Karpas-422 (cell line): ENCODE data around the gene MSI1. TPM values are rescaled to one million over a fixed set of nuclear protein-coding genes. Genes with fewer than 3 reads are reported as not detected.

Experiments
- DNase-seq: peaks from one replicate; pipeline ENCODE4 v3.0.0-alpha.2; 2015
- H2AFZ ChIP-seq: fragments of 200-600 bp; sonication (generic); 2 replicates; pipeline ENCODE4 v1.6.1; 2014; ENCODE audit warnings: antibody characterized with exemption, low read length, mixed read lengths
- H3K27ac ChIP-seq: fragments of 200-600 bp; sonication (generic); 2 replicates; pipeline ENCODE4 v1.5.1; 2014; ENCODE audit warnings: mild to moderate bottlenecking, low read length, moderate library complexity
- H3K27me3 ChIP-seq: fragments of 200-600 bp; sonication (generic); 2 replicates; pipeline ENCODE4 v1.6.1; 2014; ENCODE audit warnings: low read length, mixed read lengths
- H3K36me3 ChIP-seq: fragments of 200-600 bp; sonication (generic); 2 replicates; pipeline ENCODE4 v1.6.1; 2014; ENCODE audit warnings: low read length, mixed read lengths; ENCODE audit not compliant: insufficient read depth
- H3K4me1 ChIP-seq: fragments of 200-600 bp; sonication (generic); 2 replicates; pipeline ENCODE4 v1.6.1; 2014; ENCODE audit warnings: mild to moderate bottlenecking, low read length, mixed read lengths
- H3K4me2 ChIP-seq: fragments of 200-600 bp; sonication (generic); 2 replicates; pipeline ENCODE4 v1.6.1; 2014; ENCODE audit warnings: low read length, low read depth, mild to moderate bottlenecking; ENCODE audit not compliant: poor library complexity, severe bottlenecking
- H3K4me3 ChIP-seq: fragments of 200-600 bp; sonication (generic); 2 replicates; pipeline ENCODE4 v1.5.1; 2014; ENCODE audit warnings: mild to moderate bottlenecking, antibody characterized with exemption, low read length, mixed read lengths
- H3K79me2 ChIP-seq: fragments of 200-600 bp; sonication (generic); 2 replicates; pipeline ENCODE4 v1.6.1; 2014; ENCODE audit warnings: mild to moderate bottlenecking, low read length, mixed read lengths
- H3K9ac ChIP-seq: fragments of 200-600 bp; sonication (generic); 2 replicates; pipeline ENCODE4 v1.6.0; 2014; ENCODE audit warnings: low read length
- H3K9me2 ChIP-seq: fragments of 200-600 bp; sonication (generic), shearing (Covaris generic); replicated peaks from 2 replicates; pipeline ENCODE4 v1.6.0; 2014; ENCODE audit warnings: mild to moderate bottlenecking, low read length, moderate library complexity; ENCODE audit not compliant: insufficient read depth
- H3K9me3 ChIP-seq: fragments of 300-700, 200-600 bp; sonication (generic); 2 replicates; pipeline ENCODE4 v1.6.1; 2014; ENCODE audit warnings: low read length, mixed read lengths
- H4K20me1 ChIP-seq: fragments of 200-600 bp; sonication (generic); 2 replicates; pipeline ENCODE4 v1.6.1; 2014; ENCODE audit warnings: mild to moderate bottlenecking, antibody characterized with exemption, low read length, low read depth; ENCODE audit not compliant: insufficient read depth
- total RNA-seq: library from RNA; depleted of rRNA; stranded (reverse); fragments of >200 nt; shearing (Covaris generic); gene quantifications from 2 replicates; pipeline ENCODE4 v1.2.3, GENCODE V29; 2014; ENCODE audit warnings: low replicate concordance; rRNA removed

The MSI1 gene
- not detected in 2 replicates for total RNA-seq

DNA sequence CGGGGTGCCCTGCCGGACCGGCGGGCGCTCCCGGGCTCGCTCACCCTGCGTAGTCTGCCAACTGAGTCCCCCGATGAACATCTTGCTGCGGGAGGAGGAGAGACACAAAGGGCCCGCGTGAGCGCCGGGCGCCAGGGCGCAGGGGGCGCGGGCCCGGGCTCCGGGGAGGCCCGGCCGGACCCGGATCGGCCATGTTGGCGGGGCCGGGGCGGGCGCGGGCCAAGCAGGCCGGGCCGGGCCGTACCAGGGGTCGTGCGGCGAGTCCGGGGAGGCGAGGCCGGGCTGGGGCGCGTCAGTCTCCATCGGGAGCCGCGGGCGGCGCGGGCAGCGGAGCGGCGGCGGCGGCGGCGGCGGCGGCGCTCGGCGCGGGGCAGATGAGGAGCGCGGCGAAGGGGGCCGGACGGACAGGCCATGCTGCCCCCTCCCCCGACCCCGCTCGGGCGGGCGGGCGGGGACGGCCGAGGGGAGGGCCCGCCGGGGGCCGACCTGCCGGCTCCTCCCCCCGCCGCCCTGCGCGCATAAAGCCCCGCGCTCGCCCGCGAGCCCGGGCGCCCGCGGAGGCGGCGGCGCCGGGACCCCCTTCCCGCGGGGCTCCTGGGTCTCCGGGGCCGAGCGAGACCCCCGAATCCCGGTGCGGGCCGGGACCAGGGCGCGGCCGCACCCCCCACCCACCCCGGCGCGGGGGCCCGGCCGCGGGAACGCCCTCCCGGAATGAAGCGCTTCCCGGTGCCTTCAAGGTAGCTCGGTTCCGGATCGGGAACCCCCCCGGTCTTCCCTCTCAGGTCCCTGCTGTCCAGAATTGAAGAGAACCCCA lies at the start of gene MSI1:
TSS of gene MSI1 (minus strand) at position 376 of the 814 bp plus-strand sequence. CDS start at position 303, 73 bp downstream.
- DNase-seq: no peak
- no peak within 1 kb of the TSS for H3K27ac ChIP-seq
- no peak within 1 kb of the TSS for H3K9ac ChIP-seq
- no peaks in the 10 kb centered on the region for H3K9me3 ChIP-seq
- H3K9me2 ChIP-seq: no peaks in the 10 kb centered on the region
- H3K4me3 ChIP-seq: no peak within 1 kb of the TSS
- no peaks in the 10 kb centered on the region for H3K4me1 ChIP-seq
- no peaks in the 10 kb centered on the region for H3K79me2 ChIP-seq
- H3K4me2 ChIP-seq: no peak within 1 kb of the TSS
- H3K36me3 ChIP-seq: no peaks in the 10 kb centered on the region
- no peaks in the 10 kb centered on the region for H4K20me1 ChIP-seq
- no peak within 1 kb of the TSS for H2AFZ ChIP-seq
- no peaks in the 10 kb centered on the region for H3K27me3 ChIP-seq

GRCh38 chr12:120417917-120418580 lies 49.1 kb upstream of the MSI1 start:
- Histone ChIP-seq H3K4me1 (no peaks in the 10 kb centered on the region), H3K4me2 (no peak overlapping the region), H3K36me3 (no peaks in the 10 kb centered on the region), H3K79me2 (no peaks in the 10 kb centered on the region), H3K9ac (no peak overlapping the region), H3K4me3 (no peak overlapping the region), H2AFZ (no peak overlapping the region), H3K9me2 (no peaks in the 10 kb centered on the region), H4K20me1 (no peaks in the 10 kb centered on the region), H3K9me3 (no peaks in the 10 kb centered on the region), H3K27ac (no peak overlapping the region), H3K27me3 (no peaks in the 10 kb centered on the region)
- DNase-seq: no peak

DNA sequence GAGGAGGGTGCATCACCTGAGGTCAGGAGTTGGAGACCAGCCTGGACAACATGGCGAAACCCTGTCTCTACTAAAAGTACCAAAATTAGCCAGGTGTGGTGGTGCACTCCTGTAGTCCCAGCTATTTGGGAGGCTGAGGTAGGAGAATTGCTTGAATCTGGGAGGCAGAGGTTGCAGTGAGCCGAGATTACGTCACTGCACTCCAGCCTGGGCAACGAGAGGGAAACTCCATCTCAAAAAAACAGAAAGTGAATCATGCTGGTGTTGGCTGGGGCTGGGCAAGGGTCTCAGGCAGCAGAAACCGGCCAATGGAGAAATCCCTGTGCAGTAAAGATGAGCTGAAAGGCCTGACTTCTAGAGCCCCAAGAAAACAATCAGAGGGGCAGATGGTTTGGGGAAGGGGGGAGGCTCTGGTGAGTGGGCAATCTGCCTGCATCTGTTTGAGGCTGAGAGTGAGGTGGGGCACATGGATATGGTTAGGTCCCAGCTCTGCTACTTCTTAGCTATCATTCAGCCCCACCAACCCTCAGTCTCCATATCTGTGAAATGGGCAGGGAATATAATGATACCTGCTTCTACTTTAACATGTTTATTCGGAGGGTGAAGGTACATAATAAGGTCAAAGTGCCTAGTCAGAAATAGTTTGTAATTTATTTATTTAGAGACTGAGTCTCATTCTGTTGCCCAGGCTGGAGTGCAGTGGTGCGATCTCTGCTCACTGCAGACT lies 47.7 kb upstream of the MSI1 start:
- Histone ChIP-seq H3K36me3 (no peaks in the 10 kb centered on the region), H3K4me2 (no peak overlapping the region), H3K9me2 (no peaks in the 10 kb centered on the region), H3K27ac (no peak overlapping the region), H3K9ac (no peak overlapping the region), H3K27me3 (no peaks in the 10 kb centered on the region), H3K79me2 (no peaks in the 10 kb centered on the region), H3K9me3 (no peaks in the 10 kb centered on the region), H3K4me1 (peaks cover 5% of the 10 kb centered on the region), H2AFZ (no peak overlapping the region), H4K20me1 (no peaks in the 10 kb centered on the region), H3K4me3 (no peak overlapping the region)
- DNase-seq: no peak

GRCh38 chr12:120413901-120414695 lies 45.1 kb upstream of the MSI1 start:
- H3K9ac ChIP-seq: no peak overlapping the region
- no peaks in the 10 kb centered on the region for H4K20me1 ChIP-seq
- no peak overlapping the region for H3K4me2 ChIP-seq

GRCh38 chr12:120412421-120412820 lies 43.5 kb upstream of the MSI1 start:
- Histone ChIP-seq H3K9me2 (no peaks in the 10 kb centered on the region), H3K36me3 (no peaks in the 10 kb centered on the region), H3K9ac (no peak overlapping the region), H3K4me2 (no peak overlapping the region), H4K20me1 (no peaks in the 10 kb centered on the region), H3K4me1 (peaks cover 5% of the 10 kb centered on the region), H2AFZ (no peak overlapping the region), H3K27me3 (no peaks in the 10 kb centered on the region), H3K27ac (no peak overlapping the region), H3K4me3 (no peak overlapping the region), H3K79me2 (no peaks in the 10 kb centered on the region), H3K9me3 (no peaks in the 10 kb centered on the region)
- DNase-seq: peak; percentile 60

More at GRCh38 chr12:120413901-120414695, 45.1 kb upstream of the MSI1 start:
- Histone ChIP-seq H3K27ac (no peak overlapping the region), H2AFZ (no peak overlapping the region), H3K4me1 (peaks cover 5% of the 10 kb centered on the region), H3K9me3 (no peaks in the 10 kb centered on the region), H3K9me2 (no peaks in the 10 kb centered on the region), H3K27me3 (no peaks in the 10 kb centered on the region), H3K79me2 (no peaks in the 10 kb centered on the region), H3K4me3 (no peak overlapping the region), H3K36me3 (no peaks in the 10 kb centered on the region)
- no peak for DNase-seq

DNA sequence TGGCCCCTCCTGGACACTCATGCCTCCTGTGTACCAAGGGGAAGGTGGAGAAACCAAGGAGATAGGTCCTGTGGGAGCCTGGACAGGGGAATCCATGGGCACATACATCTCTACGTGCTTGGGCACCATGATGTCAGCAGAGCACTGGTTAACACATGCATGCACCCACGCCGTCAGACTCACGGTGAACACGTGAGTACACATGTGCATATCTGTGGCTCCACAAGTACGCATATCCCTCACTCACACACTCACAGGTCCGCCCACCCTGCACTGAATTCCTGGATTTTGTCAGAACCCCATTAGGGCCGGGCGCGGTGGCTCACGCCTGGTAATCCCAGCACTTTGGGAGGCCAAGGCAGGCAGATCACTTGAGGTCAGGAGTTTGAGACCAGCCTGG lies 39.8 kb upstream of the MSI1 start:
- no peak overlapping the region for H2AFZ ChIP-seq

DNA sequence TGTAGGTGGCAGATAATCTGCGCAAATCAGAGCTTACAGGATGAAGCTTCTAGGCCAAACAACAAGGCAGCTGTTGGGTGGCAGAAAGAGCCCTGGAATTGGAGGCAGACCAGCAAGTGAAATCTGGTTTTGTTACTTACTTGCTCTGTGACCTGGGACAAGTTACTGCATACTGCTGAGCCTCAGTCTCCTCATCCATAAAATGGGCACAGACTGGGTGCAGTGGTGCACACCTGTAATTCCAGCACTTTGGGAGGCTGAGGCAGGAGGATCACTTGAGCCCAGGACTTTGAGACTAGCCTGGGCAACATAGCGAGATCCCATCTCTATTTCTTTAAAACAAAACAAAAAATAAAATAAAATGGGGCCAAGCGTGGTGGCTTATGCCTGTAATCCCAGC lies 37.6 kb upstream of the MSI1 start:
- H2AFZ ChIP-seq: no peak overlapping the region
- H3K36me3 ChIP-seq: no peaks in the 10 kb centered on the region
- no peaks in the 10 kb centered on the region for H3K9me3 ChIP-seq
- no peaks in the 10 kb centered on the region for H3K79me2 ChIP-seq
- H3K27ac ChIP-seq: no peak overlapping the region
- H3K9ac ChIP-seq: no peak overlapping the region
- no peak for DNase-seq
- no peaks in the 10 kb centered on the region for H3K27me3 ChIP-seq
- no peaks in the 10 kb centered on the region for H3K4me1 ChIP-seq
- no peaks in the 10 kb centered on the region for H4K20me1 ChIP-seq
- H3K4me2 ChIP-seq: no peak overlapping the region
- H3K9me2 ChIP-seq: no peaks in the 10 kb centered on the region
- H3K4me3 ChIP-seq: no peak overlapping the region

More for the DNA sequence above, 39.8 kb upstream of the MSI1 start:
- no peak for DNase-seq
- H3K4me3 ChIP-seq: no peak overlapping the region
- no peak overlapping the region for H3K4me2 ChIP-seq
- H3K27me3 ChIP-seq: no peaks in the 10 kb centered on the region
- H3K36me3 ChIP-seq: no peaks in the 10 kb centered on the region
- H3K9ac ChIP-seq: no peak overlapping the region
- no peaks in the 10 kb centered on the region for H4K20me1 ChIP-seq
- no peaks in the 10 kb centered on the region for H3K79me2 ChIP-seq
- peaks cover 5% of the 10 kb centered on the region for H3K4me1 ChIP-seq
- no peak overlapping the region for H3K27ac ChIP-seq
- no peaks in the 10 kb centered on the region for H3K9me3 ChIP-seq
- H3K9me2 ChIP-seq: no peaks in the 10 kb centered on the region
